ENCODE measurements around the gene CMC2.

The CMC2 gene

DNA sequence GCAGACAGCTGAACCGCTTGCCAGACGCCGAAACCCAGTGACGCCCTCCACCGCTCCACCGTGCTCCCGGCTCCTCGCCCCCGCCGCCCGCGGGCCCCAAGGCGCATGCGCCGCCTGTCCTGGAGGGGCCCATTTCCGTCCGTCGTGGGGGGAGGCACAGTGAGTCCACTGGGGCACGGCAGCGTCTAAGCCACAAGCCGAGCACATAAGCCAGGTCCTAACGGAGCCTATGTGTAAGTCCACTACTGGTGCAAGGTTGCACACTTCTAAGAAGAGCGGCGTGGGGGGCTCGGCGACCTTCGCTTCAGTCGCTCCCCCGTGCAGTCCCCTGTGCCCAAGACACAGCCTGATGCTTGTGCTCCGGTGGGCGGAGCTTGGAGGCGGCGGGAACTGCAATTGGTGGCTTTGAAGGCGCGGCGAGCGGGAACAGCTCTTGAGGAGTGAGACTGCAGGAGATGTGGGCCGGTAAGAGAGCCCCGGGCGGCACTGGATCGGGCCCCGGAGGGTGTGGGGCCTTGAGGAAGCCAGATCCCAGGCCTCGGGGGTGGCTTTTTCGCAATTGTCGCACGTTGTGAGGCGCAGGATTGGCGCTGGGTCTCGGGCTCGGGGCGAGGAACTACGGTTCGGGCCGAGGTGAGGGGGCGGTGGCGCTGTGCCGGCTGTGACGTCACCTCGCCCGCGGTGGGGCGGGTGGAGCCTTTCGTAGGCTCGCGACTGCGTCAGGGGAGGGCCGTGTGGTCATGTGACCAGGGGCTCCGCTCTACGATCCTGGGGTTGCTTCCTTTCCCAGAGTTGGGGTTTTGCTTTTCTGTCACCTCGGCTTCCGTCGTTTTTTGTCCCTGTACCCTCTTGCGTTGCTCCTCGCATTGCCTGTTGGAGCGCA, at the start of gene CMC2, which contains the start of gene CENPN:
Gene CMC2 (minus strand): TSS at position 73 of the 883 bp plus-strand sequence. CDS start 9,491 bp downstream, outside the sequence.
Gene CENPN (plus strand): TSS at position 402 of the 883 bp plus-strand sequence. CDS start 4,726 bp downstream, outside the sequence.
- Mint-ChIP-seq H3K4me3 (peak within 1 kb of the TSS; percentile 97), H3K4me1 (peaks cover 45% of the 10 kb centered on the region), H3K27me3 (ENCODE audit: low read depth, poor library complexity) (no peaks in the 10 kb centered on the region), H3K36me3 (ENCODE audit: low read depth) (peaks cover 24% of the 10 kb centered on the region), H3K27ac (peak within 1 kb of the TSS; percentile 100), H3K9me3 (no peaks in the 10 kb centered on the region)
- peak; percentile 96 for DNase-seq
- TF ChIP-seq CTCF (IDR thresholded peaks at IDR 0.05), result no peak

DNA sequence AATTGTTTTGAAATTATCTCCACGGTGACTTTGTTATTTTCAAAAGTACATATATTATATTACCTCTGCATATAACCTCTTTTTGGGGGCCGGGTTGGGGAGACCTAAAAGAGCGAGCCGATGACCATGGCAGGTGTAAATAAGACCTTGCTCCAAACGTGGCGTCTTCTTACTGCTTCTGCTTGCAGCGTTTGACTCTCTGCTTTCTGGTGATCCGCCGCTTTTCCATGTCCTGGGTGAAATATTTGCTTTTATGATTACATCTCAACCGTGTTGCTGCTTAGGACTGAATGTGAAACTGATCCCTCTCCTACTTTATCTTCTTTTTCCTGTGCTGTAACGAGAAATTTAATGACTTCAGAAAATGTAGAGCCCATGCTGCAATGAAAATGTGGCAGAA, 47.1 kb upstream of the CMC2 start:
- Mint-ChIP-seq H3K9me3 (peaks cover 33% of the 10 kb centered on the region), H3K36me3 (ENCODE audit: low read depth) (peaks cover 33% of the 10 kb centered on the region), H3K27me3 (ENCODE audit: low read depth, poor library complexity) (peaks cover 12% of the 10 kb centered on the region), H3K4me1 (no peaks in the 10 kb centered on the region), H3K27ac (no peak overlapping the region), H3K4me3 (no peak overlapping the region)
- no peak for DNase-seq
- TF ChIP-seq CTCF (IDR thresholded peaks at IDR 0.05), result no peak

- H3K36me3 Mint-ChIP-seq (ENCODE audit: low read depth), result peaks cover 82% of the 10 kb centered on the region
These were observed 36.1 kb upstream of the CMC2 start for GRCh38 chr16:81042821-81043220.

DNA sequence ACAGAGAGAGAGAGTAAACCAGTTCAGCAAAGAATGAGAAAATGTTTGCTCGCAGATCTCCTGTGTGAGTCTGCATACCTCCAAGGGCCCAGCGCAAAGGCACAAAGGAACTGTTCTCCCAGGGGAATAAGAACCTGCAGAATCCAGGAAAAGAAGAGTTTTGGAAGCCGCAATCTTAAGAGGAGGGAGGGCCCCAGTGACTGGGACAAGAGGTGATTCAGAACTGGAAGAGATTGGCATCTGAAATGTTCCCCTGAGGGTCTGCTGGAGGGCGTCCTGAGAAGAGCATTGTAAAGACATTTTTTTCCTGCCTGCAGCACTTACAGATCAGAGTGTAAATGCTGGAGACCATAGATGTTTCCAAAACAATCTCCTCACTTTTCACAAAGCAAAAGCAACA, 35.0 kb upstream of the CMC2 start:
- no peak for TF ChIP-seq CTCF (IDR thresholded peaks at IDR 0.05)
- no peak for DNase-seq
- H3K9me3 Mint-ChIP-seq, result no peaks in the 10 kb centered on the region

More at GRCh38 chr16:81042821-81043220, 36.1 kb upstream of the CMC2 start:
- Mint-ChIP-seq H3K4me3 (no peak overlapping the region), H3K9me3 (peaks cover 4% of the 10 kb centered on the region), H3K27ac (peak overlapping the region; percentile 74), H3K27me3 (ENCODE audit: low read depth, poor library complexity) (no peaks in the 10 kb centered on the region), H3K4me1 (peaks cover 11% of the 10 kb centered on the region)
- no peak for DNase-seq
- no peak for TF ChIP-seq CTCF (IDR thresholded peaks at IDR 0.05)

DNA sequence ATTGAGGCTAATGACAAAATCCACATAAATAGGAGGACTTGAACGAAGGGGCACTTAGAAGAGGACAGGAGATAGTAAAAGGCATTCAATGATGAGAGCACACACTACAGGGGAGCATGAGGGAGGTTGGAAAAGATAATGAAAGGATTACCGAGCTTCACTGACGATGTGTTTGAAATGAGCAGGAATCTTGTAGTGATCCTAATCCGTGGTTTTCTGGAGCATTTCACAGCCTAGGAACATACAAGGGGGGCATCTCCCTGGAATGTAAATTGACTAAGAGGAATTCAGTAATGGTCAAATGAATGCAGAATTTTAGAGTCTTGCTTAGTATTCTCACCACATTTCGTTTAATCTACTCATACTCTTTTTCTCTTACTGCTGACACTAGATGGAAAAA, 34.2 kb upstream of the CMC2 start:
- no peak for TF ChIP-seq CTCF (IDR thresholded peaks at IDR 0.05)
- no peaks in the 10 kb centered on the region for H3K9me3 Mint-ChIP-seq
- no peak overlapping the region for H3K4me3 Mint-ChIP-seq
- H3K4me1 Mint-ChIP-seq, result peaks cover 24% of the 10 kb centered on the region
- H3K36me3 Mint-ChIP-seq (ENCODE audit: low read depth), result peaks cover 77% of the 10 kb centered on the region
- H3K27ac Mint-ChIP-seq, result peak overlapping the region; percentile 2
- no peaks in the 10 kb centered on the region for H3K27me3 Mint-ChIP-seq (ENCODE audit: low read depth, poor library complexity)
- DNase-seq, result no peak

More for the DNA sequence above, 35.0 kb upstream of the CMC2 start:
- Mint-ChIP-seq H3K27me3 (ENCODE audit: low read depth, poor library complexity) (no peaks in the 10 kb centered on the region), H3K4me1 (peaks cover 22% of the 10 kb centered on the region), H3K27ac (peak overlapping the region; percentile 91), H3K4me3 (no peak overlapping the region), H3K36me3 (ENCODE audit: low read depth) (peaks cover 84% of the 10 kb centered on the region)
